Measurements from ENCODE around the gene EGR4.

Gene EGR4

GRCh38 chr2:73324126-73324725 is 30.9 kb upstream of the EGR4 start:
- H3K4me3 ChIP-seq (ENCODE audit: low read depth, low read length): no peak overlapping the region
- no peak for TF ChIP-seq CTCF (IDR thresholded peaks at IDR 0.05; ENCODE audit: low read depth, low read length)

GRCh38 chr2:73323551-73323950 is 30.2 kb upstream of the EGR4 start:
- no peak overlapping the region for H3K4me3 ChIP-seq (ENCODE audit: low read depth, low read length)
- no peak for TF ChIP-seq CTCF (IDR thresholded peaks at IDR 0.05; ENCODE audit: low read depth, low read length)

- H3K4me3 ChIP-seq (ENCODE audit: low read depth, low read length): no peak overlapping the region
- no peak for TF ChIP-seq CTCF (IDR thresholded peaks at IDR 0.05; ENCODE audit: low read depth, low read length)
These were observed 21.1 kb upstream of the EGR4 start for GRCh38 chr2:73314441-73314840.

- no peak for TF ChIP-seq CTCF (IDR thresholded peaks at IDR 0.05; ENCODE audit: low read depth, low read length)
- no peak overlapping the region for H3K4me3 ChIP-seq (ENCODE audit: low read depth, low read length)
These were observed 14.4 kb upstream of the EGR4 start for GRCh38 chr2:73307720-73308119.

GRCh38 chr2:73301636-73302035 is 8.3 kb upstream of the EGR4 start:
- H3K4me3 ChIP-seq (ENCODE audit: low read depth, low read length): no peak overlapping the region
- TF ChIP-seq CTCF (IDR thresholded peaks at IDR 0.05; ENCODE audit: low read depth, low read length): no peak

- H3K4me3 ChIP-seq (ENCODE audit: low read depth, low read length): no peak overlapping the region
- no peak for TF ChIP-seq CTCF (IDR thresholded peaks at IDR 0.05; ENCODE audit: low read depth, low read length)
These were observed 7.6 kb upstream of the EGR4 start for GRCh38 chr2:73300926-73301325.

GRCh38 chr2:73297586-73297985 is 4.2 kb upstream of the EGR4 start:
- no peak for TF ChIP-seq CTCF (IDR thresholded peaks at IDR 0.05; ENCODE audit: low read depth, low read length)

More at GRCh38 chr2:73297586-73297985, 4.2 kb upstream of the EGR4 start:
- H3K4me3 ChIP-seq (ENCODE audit: low read depth, low read length): no peak overlapping the region

Measured in WI38 (cell line).